Measurements from ENCODE around the gene AKAP6. TPM values are rescaled to one million over a fixed set of nuclear protein-coding genes. Genes with fewer than 3 reads are reported as not detected.

Gene AKAP6
- total RNA-seq, 1 experiment from 2014 or later = 1.9 TPM

GRCh38 chr14:32784405-32784804 lies 455.3 kb downstream of the AKAP6 start:
- no TSS peak for BruUV-seq (replicated peaks)
- ATAC-seq (no peak), DNase-seq (ENCODE audit: low read depth, low spot score) (no peak)
- no peaks in the 10 kb centered on the region for H3K4me1 ChIP-seq (ENCODE audit: control insufficient read depth in 1 of 2, insufficient read depth in 2 of 2, low read length in 2 of 2)
- no peak overlapping the region for H3K9ac ChIP-seq (ENCODE audit: low read length)
- H4K20me1 ChIP-seq (ENCODE audit: insufficient read depth) = no peaks in the 10 kb centered on the region
- no peaks in the 10 kb centered on the region for H3K36me3 ChIP-seq (ENCODE audit: control insufficient read depth in 1 of 2, insufficient read depth in 2 of 2, low read length in 2 of 2)
- no peak overlapping the region for H3K4me3 ChIP-seq (replicated peaks in 1 of 2; ENCODE audit: low read depth in 1 of 2, low read length in 2 of 2)
- no peaks in the 10 kb centered on the region for H3K79me2 ChIP-seq (ENCODE audit: insufficient read depth, low read length)
- no peaks in the 10 kb centered on the region for H3K27me3 ChIP-seq (ENCODE audit: insufficient read depth, low read length)
- H3K9me2 ChIP-seq (ENCODE audit: insufficient read depth) = no peaks in the 10 kb centered on the region
- no peaks in the 10 kb centered on the region for H3K9me3 ChIP-seq (ENCODE audit: control insufficient read depth in 1 of 2, insufficient read depth in 1 of 2, low read depth in 1 of 2, low read length in 2 of 2)
- H3K4me2 ChIP-seq (ENCODE audit: low read length) = no peak overlapping the region
- ChIA-PET RAD21 (ENCODE audit: low non-redundant PET in 1 of 2, low total read pairs in 2 of 2, uncharacterized antibody in 2 of 2, unreplicated experiment in 2 of 2) (no interaction called here), POLR2A (no interaction called here), CTCF (no interaction called here)
- H2AFZ ChIP-seq (ENCODE audit: low read depth, low read length, poor library complexity, severe bottlenecking) = no peak overlapping the region
- intact Hi-C loops (cut with micrococcal nuclease) = no loop called here
- no peak overlapping the region for H3K27ac ChIP-seq (ENCODE audit: low read depth, low read length)
- TF ChIP-seq CEBPB (IDR thresholded peaks at IDR 0.05; ENCODE audit: low read depth) = no peak
- no peak for TF ChIP-seq REST (IDR thresholded peaks at IDR 0.05; ENCODE audit: low read depth)
- no peak for TF ChIP-seq EGR1 (IDR thresholded peaks at IDR 0.05; ENCODE audit: low read depth)
- no peak for TF ChIP-seq TCF7L2 (IDR thresholded peaks at IDR 0.05; ENCODE audit: borderline replicate concordance, extremely low read depth, insufficient read depth, insufficient read length)
- TF ChIP-seq POLR2A (IDR thresholded peaks at IDR 0.05; ENCODE audit: borderline replicate concordance, extremely low read depth, insufficient read depth, insufficient read length) = no peak
- no peak for TF ChIP-seq YY1 (IDR thresholded peaks at IDR 0.05; ENCODE audit: extremely low read depth, insufficient replicate concordance, low read depth, low read length)
- no peak for TF ChIP-seq CTCF (IDR thresholded peaks at IDR 0.05 in 2 of 3, conservative IDR thresholded peaks at IDR 0.05 in 1 of 3; ENCODE audit: borderline replicate concordance in 1 of 3, insufficient read depth in 1 of 3, low read depth in 2 of 3, low read length in 2 of 3)
- TF ChIP-seq SIN3A (IDR thresholded peaks at IDR 0.05; ENCODE audit: low read depth) = no peak
- TF ChIP-seq EZH2phosphoT487 (IDR thresholded peaks at IDR 0.05; ENCODE audit: borderline replicate concordance) = no peak
- TF ChIP-seq SP1 (IDR thresholded peaks at IDR 0.05; ENCODE audit: low read depth) = no peak
- TF ChIP-seq MAX (IDR thresholded peaks at IDR 0.05) = no peak
- no peak for TF ChIP-seq ZBTB33 (IDR thresholded peaks at IDR 0.05; ENCODE audit: extremely low read depth, insufficient replicate concordance, low read length)
- TF ChIP-seq SRF (IDR thresholded peaks at IDR 0.05; ENCODE audit: low read depth) = no peak
- no peak for TF ChIP-seq CBX3 (IDR thresholded peaks at IDR 0.05; ENCODE audit: low read depth)
- no peak for TF ChIP-seq POLR2AphosphoS5 (IDR thresholded peaks at IDR 0.05; ENCODE audit: low read depth, low read length)
- TF ChIP-seq JUND (IDR thresholded peaks at IDR 0.05) = no peak
- TF ChIP-seq ATF3 (IDR thresholded peaks at IDR 0.05) = no peak
- no peak for TF ChIP-seq FOSL1 (IDR thresholded peaks at IDR 0.05; ENCODE audit: low read depth)
- no peak for TF ChIP-seq ZFX (IDR thresholded peaks at IDR 0.05)
